Measurements from ENCODE around the gene MAT1A.
"Not testable (repeated sequence)": the region's sequence is repeated elsewhere in the genome, so short reads cannot be mapped to it uniquely, and the experiment has no call there.

MAT1A gene

DNA sequence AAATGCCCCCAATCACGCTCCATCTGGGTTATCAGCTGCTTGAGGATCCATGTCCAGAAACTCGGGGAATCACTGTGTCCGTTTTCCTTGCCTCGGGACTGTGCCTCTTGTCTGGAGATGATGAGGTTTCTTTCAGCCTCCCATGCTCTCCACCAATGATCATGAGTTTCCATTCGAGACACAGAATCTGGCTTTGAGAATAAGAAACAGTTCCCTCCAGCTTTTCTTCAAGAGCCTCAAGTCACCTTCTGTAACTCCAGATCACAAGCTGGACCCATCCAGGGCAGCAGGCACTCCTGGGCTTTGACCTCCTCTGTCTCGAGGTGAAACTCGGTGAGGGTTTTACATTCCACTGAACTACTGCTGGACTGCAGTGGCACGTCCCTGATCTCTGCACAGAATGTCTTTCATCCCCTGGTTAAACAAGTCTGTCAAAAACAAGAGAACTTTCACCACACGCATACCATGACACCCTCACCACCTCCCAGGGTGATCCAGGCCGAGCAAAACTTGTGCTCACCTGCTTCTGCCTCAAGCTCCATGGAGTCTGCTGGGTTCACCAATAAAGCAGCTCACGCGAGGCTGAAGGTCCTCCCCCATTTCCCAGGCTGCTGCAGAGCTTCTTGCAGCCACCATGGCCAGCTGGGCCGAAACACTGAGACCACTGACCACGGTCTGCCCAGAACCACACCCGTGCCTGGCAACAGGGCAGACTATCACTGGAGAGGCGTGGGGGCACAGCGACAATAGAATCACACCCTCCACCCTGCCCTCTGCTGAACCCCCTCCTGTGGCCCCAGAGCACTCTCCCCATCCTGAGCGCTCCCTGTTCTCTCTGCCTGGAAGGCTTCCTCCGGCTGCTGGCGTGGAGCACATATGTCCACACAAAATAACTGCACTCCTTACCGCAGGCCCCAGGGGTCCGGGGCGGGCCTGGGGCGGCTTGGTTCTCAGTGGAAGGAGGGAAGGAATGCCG, 25.1 kb downstream of the MAT1A start:
- no peaks in the 10 kb centered on the region for H3K4me1 Mint-ChIP-seq
- peaks cover 22% of the 10 kb centered on the region for H3K27me3 Mint-ChIP-seq
- CTCF ChIA-PET: interaction anchor here (0.6 kb wide), 1 partner anchor 206 kb away, joined by 3 read pairs; no protein-coding TSS in a partner anchor
- no peak for DNase-seq
- H3K36me3 Mint-ChIP-seq: no peaks in the 10 kb centered on the region
- no peak overlapping the region for H3K27ac Mint-ChIP-seq
- H3K9me3 Mint-ChIP-seq: no peaks in the 10 kb centered on the region
- H3K4me3 Mint-ChIP-seq: no peak overlapping the region

DNA sequence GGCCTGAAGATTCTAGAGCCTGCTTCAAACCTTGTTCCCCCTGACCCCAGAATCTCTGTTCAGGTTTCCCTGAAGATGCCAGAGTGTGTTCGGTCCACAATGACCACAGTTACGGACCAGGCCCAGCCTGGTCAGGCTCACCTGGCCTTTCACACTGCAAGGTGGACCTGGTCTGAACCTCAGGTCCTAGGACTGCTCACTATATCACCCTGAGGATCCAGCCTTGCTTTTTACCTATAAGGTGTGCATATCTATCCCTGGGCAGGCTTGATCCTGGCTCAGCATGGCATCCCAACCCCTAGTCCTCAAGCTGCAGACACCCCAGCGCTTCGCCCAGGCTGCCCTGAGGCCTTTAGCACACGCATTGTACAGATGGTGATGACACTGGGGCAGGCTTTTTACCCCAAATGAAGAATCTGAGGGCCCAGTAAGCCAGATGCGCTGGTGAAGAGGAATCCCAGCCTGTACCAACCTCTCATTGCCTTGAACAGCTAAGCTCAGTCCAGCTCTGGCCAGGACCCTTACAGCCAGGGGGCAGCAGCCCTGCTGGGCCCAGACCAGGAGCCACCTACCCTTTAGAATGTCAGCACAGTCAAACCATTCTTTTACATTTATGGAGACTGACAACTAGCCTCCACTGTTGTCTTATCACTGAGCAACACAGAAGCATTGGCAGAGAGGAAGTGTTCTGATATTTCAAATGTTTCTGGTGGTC, 28.0 kb downstream of the MAT1A start:
- no peak for DNase-seq
- Mint-ChIP-seq H3K9me3 (no peaks in the 10 kb centered on the region), H3K27me3 (peaks cover 37% of the 10 kb centered on the region), H3K4me3 (no peak overlapping the region), H3K27ac (no peak overlapping the region), H3K36me3 (no peaks in the 10 kb centered on the region), H3K4me1 (no peaks in the 10 kb centered on the region)
- CTCF ChIA-PET: interaction anchor here (0.7 to 1.8 kb wide), 8 partner anchors 8 to 219 kb away, joined by 3 to 8 read pairs (median 4); no protein-coding TSS in a partner anchor

DNA sequence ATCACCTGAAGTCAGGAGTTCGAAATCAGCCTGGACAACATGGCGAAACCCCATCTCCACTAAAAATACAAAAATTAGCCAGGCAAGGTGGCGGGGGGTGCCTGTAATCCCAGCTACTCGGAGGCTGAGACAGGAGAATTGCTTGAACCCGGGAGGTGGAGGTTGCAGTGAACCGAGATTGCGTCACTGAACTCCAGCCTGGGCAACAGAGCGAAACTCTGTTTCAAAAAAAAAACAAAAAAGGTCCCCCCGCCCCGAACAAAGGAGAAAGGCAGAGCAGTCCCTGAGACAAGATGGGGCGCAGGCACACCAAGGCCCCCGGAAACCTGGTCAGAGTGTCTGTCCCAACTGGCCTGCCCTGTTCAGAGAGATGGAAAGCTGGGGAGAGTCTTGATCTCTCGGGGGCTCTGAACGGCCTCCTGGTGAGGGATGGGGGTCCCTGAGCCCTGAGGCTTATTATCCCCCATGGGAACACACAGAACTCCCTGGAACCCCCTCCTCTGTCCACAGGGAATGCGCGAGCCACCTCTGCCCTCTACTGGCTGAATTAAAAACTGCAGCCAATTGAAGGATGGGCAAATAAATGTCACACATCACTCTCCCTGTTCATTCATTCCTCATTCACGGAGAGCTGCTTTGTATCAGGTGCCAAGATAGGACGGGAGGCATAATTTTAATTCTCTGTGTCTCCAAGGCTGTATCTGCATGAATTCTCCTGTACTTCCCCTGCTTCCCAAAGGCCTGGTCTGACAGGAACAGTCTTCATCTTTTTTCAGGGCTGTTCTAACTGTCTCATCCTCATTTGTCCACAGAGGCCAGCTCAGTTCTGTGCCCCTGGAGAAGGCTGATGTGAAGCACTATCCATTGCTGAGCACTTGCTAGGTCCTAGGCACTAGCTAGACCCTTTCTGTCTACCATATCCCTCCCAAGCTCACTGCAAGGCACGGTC, 28.9 kb downstream of the MAT1A start:
- no peak overlapping the region for H3K4me3 Mint-ChIP-seq
- no peaks in the 10 kb centered on the region for H3K4me1 Mint-ChIP-seq
- H3K9me3 Mint-ChIP-seq: no peaks in the 10 kb centered on the region
- CTCF ChIA-PET: interaction anchor here (0.5 to 1.8 kb wide), 9 partner anchors 8 to 376 kb away, joined by 3 to 8 read pairs (median 3); no protein-coding TSS in a partner anchor
- H3K27me3 Mint-ChIP-seq: peaks cover 43% of the 10 kb centered on the region
- H3K36me3 Mint-ChIP-seq: no peaks in the 10 kb centered on the region
- no peak overlapping the region for H3K27ac Mint-ChIP-seq
- peak; percentile 50 for DNase-seq

DNA sequence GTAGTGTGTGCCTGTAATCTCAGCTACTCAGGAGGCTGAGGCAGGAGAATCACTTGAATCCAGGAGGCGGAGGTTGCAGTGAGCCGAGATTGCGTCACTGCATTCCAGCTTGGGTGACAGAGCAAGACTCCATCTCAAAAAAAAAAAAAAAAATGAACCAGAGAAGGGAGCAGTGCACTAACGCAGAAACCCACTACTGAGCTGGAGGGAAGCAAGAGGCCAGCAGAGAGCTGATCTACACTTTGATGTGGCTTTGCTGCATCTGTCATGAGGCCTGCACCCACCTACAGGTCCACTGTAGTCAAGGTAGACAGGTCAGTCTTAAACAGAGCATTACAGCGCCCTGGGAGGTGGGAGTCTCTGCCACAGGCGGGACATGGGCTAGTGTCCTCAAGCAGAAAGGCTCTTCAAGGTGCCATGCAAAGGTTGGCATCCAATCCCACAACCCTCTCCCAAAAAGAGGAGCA, 30.0 kb downstream of the MAT1A start:
- no peak for DNase-seq
- Mint-ChIP-seq H3K27ac (no peak overlapping the region), H3K27me3 (peaks cover 42% of the 10 kb centered on the region), H3K36me3 (no peaks in the 10 kb centered on the region), H3K4me1 (no peaks in the 10 kb centered on the region), H3K9me3 (no peaks in the 10 kb centered on the region), H3K4me3 (no peak overlapping the region)
- CTCF ChIA-PET: no interaction called here

DNA sequence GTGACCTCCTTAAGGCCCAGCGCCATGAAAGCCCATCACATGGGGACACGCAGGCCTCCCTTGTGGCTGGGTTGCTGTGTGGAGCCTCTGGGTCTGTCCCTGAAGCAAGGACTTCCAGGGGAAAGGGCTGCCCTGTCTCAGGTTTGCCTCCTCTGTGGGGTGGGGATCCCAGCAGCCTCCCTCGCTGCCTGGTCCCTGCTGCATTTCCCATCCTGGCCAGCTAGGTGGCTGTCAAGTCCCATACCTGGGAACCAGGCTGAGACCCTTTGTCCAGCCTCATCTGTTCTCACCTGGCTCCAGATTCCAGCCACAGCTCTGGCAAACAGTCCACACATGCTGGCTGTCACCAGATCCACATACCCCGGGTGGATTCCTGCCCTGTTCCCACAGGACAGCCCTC, 32.7 kb downstream of the MAT1A start:
- CTCF ChIA-PET, H3K9me3 Mint-ChIP-seq, DNase-seq, H3K4me3 Mint-ChIP-seq, H3K36me3 Mint-ChIP-seq, H3K27ac Mint-ChIP-seq: not testable (repeated sequence)
- H3K4me1 Mint-ChIP-seq: peaks cover 11% of the 10 kb centered on the region
- H3K27me3 Mint-ChIP-seq: peaks cover 46% of the 10 kb centered on the region

DNA sequence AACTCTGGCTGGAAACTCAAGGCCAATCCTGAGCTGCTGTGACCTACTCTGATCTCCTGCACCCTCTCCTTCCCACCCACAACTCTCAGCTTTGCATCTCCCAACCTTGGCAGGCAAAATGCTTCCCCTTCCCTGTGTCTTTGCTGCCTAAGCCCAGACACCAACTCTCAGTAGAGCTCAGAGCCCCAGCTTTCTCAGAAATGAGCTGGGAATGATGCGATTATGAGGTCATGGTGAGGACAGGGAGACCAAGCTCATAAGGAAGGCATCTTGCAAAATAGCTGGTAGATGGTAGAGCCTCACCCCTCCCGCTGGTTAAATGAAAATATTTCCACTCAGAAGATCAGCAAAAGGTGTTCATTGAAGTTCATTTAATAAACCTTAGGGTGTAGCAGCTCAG, 34.7 kb downstream of the MAT1A start:
- H3K9me3 Mint-ChIP-seq, CTCF ChIA-PET, H3K27ac Mint-ChIP-seq, DNase-seq, H3K36me3 Mint-ChIP-seq, H3K4me3 Mint-ChIP-seq: not testable (repeated sequence)
- peaks cover 11% of the 10 kb centered on the region for H3K4me1 Mint-ChIP-seq
- H3K27me3 Mint-ChIP-seq: peaks cover 42% of the 10 kb centered on the region

DNA sequence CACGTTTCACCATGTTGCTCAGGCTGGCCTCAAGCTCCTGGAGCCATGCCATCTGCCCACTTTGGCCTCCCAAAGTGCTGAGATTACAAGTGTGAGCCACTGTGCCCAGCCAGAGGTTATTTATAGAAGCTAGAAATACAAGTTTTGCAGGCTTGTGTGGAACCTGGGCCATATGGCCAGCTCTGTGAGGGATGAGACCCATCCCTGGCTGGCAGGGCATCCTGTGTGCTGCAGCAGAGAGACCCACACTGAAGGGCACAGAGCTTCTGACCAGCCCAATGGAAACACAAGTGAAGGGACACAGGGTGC, 35.5 kb downstream of the MAT1A start:
- H3K4me3 Mint-ChIP-seq, DNase-seq, H3K36me3 Mint-ChIP-seq, H3K9me3 Mint-ChIP-seq, H3K27ac Mint-ChIP-seq: not testable (repeated sequence)
- Mint-ChIP-seq H3K4me1 (peaks cover 11% of the 10 kb centered on the region), H3K27me3 (peaks cover 42% of the 10 kb centered on the region)
- CTCF ChIA-PET: interaction anchor here (1.7 kb wide), 1 partner anchor 325 kb away, joined by 5 read pairs; no protein-coding TSS in a partner anchor

DNA sequence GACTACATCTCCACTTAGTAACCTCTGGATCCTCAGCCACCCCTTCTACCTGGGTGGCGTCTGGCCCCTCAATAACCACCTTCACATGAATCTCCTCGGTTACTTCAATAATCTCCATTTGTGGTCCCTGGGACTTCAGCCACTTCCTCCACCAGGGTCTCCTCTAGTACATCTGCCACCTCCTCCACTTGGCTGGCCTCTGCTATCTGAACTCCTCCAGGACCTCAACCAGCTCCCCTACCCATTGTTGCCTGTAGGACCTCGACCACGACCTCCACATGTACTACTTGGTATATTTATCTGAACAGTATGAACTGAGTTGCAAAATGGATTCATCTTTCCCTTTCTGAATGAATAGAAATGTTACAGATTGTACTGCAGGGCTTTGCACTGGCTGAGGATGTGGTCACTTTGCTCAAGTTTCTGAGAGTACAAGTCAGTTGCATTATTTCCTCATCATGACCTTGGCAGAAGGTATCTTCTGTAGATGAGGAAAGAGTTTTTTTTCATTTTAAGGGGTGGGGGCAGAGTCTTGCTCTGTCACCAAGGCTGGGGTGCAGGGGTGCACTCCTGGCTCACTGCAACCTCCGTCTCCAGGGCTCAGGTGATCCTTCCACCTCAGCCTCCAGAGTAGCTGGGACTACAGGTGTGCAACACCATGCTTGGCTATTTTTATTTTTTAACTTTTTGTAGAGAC, 36.0 kb downstream of the MAT1A start:
- peaks cover 43% of the 10 kb centered on the region for H3K27me3 Mint-ChIP-seq
- H3K27ac Mint-ChIP-seq: no peak overlapping the region
- CTCF ChIA-PET: interaction anchor here (1.6 to 2.1 kb wide), 4 partner anchors 7 to 324 kb away, joined by 5 to 8 read pairs (median 8); no protein-coding TSS in a partner anchor
- no peaks in the 10 kb centered on the region for H3K9me3 Mint-ChIP-seq
- H3K36me3 Mint-ChIP-seq: no peaks in the 10 kb centered on the region
- H3K4me1 Mint-ChIP-seq: peaks cover 11% of the 10 kb centered on the region
- DNase-seq: no peak
- H3K4me3 Mint-ChIP-seq: no peak overlapping the region

DNA sequence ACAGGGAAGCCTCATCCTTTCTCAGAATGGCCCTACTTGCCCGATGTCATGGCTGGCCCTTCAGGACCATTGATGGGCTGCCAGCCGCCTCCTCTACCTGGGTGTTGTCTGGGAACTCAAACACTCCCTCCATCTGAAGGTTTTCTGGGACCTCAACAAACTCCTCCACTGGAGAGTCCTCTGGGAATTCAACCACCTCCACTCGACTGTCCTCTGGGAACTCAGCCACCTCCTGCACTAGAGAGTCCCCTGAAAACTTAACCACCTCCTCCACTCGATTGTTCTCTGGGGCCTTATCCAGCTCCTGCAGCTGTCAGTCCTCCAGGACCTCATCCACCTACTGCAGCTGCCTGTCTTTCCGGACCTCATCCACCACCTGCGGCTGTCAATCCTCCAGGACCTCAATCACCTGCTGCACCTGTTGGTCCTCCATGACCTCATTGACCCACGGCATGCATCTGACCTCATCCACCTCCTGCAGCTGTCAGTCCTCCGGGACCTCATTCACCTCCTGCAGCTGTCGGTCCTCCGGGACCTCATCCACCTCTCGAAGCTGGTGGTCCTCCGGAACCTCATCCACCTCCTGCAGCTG, 37.1 kb downstream of the MAT1A start:
- CTCF ChIA-PET: interaction anchor here (1.6 to 2.1 kb wide), 4 partner anchors 8 to 323 kb away, joined by 5 to 8 read pairs (median 8); no protein-coding TSS in a partner anchor
- H3K36me3 Mint-ChIP-seq: no peaks in the 10 kb centered on the region
- no peaks in the 10 kb centered on the region for H3K9me3 Mint-ChIP-seq
- DNase-seq: no peak
- H3K27me3 Mint-ChIP-seq: peaks cover 40% of the 10 kb centered on the region
- no peak overlapping the region for H3K27ac Mint-ChIP-seq
- no peak overlapping the region for H3K4me3 Mint-ChIP-seq
- peaks cover 11% of the 10 kb centered on the region for H3K4me1 Mint-ChIP-seq

DNA sequence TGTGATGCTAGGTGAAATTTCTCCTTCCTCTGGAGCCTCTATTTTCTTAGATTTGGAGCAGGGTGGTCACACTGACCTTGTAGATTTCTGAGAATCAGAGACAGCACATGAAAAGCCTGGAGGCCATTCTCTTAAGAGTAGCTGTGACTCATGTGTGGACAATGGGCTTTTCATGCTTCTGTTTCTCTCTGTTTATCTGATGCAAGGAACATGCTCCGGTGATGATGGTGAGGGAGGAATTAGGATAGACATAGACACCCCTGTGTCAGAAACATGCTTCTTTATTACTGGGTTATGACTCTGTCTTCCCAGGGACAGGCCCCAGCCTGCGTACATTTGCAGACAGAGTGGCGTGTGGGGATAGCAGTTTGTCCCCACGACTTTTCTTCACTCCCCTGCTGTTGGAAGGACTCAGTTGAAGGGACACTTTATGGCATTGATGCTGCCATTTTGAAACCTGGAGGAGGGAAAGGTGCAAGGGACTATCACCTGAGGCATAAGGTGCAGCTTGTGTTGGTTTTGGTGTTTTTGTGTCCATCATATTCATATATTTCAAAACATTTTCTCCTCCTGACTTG, 37.7 kb downstream of the MAT1A start:
- H3K27ac Mint-ChIP-seq, H3K9me3 Mint-ChIP-seq, DNase-seq, H3K36me3 Mint-ChIP-seq, H3K4me3 Mint-ChIP-seq: not testable (repeated sequence)
- Mint-ChIP-seq H3K4me1 (peaks cover 11% of the 10 kb centered on the region), H3K27me3 (peaks cover 34% of the 10 kb centered on the region)
- CTCF ChIA-PET: interaction anchor here (1.6 to 2.1 kb wide), 3 partner anchors 9 to 205 kb away, joined by 8 read pairs; no protein-coding TSS in a partner anchor

DNA sequence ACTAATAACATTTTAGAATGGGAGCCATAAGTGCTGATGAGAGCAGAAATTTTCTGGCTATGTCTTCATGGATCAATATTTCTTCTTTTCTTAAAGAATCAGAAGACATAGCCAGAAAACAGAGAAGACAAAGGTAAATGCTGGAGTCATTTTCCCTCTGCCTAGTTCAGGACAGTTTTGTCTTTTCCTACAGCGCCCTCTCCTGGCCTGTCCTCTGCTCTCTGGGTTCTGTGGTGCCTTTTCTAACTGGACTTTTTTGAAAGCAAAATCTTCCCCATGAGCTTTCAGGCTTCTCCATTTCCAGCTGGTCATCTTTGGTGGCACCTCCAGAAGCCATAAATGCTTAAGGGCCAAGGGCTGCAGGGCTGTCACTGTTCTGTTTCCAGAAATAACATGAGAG, 39.1 kb downstream of the MAT1A start:
- peaks cover 31% of the 10 kb centered on the region for H3K27me3 Mint-ChIP-seq
- CTCF ChIA-PET, H3K4me3 Mint-ChIP-seq, H3K36me3 Mint-ChIP-seq, DNase-seq, H3K27ac Mint-ChIP-seq, H3K9me3 Mint-ChIP-seq: not testable (repeated sequence)
- H3K4me1 Mint-ChIP-seq: peaks cover 11% of the 10 kb centered on the region

DNA sequence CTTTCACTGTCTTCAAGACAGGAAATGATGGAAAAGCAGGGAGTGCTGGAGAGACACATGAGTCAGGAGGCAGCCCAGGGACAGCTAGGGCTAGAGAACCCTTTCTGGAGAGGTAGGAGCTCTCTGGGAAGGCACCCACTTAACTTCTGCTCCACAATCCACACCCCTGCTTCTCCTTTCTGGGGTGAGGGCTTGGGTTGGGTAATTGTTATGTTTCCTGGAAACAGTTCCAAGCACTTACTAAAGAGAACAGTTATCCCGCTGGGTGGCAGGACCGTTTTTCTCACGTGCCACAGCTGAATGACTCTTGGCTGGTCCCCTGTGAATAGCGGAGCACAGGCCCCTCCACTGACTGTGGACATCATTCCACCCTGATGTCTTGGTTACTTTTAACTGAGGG, 39.6 kb downstream of the MAT1A start:
- CTCF ChIA-PET, DNase-seq, H3K27ac Mint-ChIP-seq, H3K36me3 Mint-ChIP-seq, H3K4me3 Mint-ChIP-seq, H3K9me3 Mint-ChIP-seq: not testable (repeated sequence)
- peaks cover 11% of the 10 kb centered on the region for H3K4me1 Mint-ChIP-seq
- H3K27me3 Mint-ChIP-seq: peaks cover 31% of the 10 kb centered on the region

DNA sequence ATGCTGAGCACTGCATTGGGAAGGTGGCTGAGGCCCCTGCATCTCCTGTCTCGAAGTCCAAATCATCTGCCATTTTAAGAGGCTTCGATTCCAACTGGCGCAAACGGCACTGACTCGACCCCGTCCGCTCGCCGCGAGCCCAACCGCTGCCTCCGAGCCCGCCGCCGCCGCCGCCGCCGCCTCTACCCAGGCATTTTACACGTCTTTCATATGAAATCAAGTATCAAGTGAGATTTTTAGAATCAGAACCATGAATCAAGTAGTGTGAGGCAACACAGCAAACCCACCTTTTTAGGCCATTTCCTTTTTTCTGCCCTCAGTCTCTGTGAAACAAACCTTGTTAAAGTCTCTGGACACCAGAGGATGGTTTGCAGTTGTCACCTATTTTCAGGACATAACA, 41.8 kb downstream of the MAT1A start:
- H3K9me3 Mint-ChIP-seq, H3K27ac Mint-ChIP-seq, H3K4me1 Mint-ChIP-seq, H3K4me3 Mint-ChIP-seq, CTCF ChIA-PET, DNase-seq, H3K36me3 Mint-ChIP-seq: not testable (repeated sequence)
- peaks cover 35% of the 10 kb centered on the region for H3K27me3 Mint-ChIP-seq

Measured in activated naive CD4-positive, alpha-beta T cell treated with anti-CD3 and anti-CD28 coated beads, Interleukin-2, amount 10 ng/mL, durations not matched to agents 7 days and 5 days (primary cell).